ENCODE data around the gene HS6ST1.
"Not testable (repeated sequence)": the region's sequence is repeated elsewhere in the genome, so short reads cannot be mapped to it uniquely, and the experiment has no call there.

HS6ST1 gene

DNA sequence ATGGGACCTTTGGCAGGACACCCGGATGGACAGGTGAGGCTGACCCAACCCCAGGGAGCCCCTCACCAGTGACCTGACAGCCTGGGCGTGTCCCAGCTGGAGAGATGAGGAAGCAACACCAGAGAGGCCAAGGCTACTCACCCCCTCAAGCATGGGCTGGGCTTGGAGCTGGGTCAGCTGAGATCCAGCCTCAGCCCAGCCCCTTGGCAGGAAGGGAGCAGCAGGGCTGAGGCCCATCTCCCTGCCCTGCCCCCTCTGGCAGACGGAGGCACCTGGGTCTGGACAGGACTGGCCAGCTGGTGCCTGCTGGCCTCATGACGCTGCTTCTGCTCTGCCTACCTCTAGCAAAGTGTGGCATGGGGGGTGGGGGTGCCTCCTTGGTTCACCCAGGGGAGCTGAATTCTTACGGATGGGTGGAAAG lies 37.8 kb downstream of the HS6ST1 start:
- DNase-seq (ENCODE audit: low read depth) = no peak

DNA sequence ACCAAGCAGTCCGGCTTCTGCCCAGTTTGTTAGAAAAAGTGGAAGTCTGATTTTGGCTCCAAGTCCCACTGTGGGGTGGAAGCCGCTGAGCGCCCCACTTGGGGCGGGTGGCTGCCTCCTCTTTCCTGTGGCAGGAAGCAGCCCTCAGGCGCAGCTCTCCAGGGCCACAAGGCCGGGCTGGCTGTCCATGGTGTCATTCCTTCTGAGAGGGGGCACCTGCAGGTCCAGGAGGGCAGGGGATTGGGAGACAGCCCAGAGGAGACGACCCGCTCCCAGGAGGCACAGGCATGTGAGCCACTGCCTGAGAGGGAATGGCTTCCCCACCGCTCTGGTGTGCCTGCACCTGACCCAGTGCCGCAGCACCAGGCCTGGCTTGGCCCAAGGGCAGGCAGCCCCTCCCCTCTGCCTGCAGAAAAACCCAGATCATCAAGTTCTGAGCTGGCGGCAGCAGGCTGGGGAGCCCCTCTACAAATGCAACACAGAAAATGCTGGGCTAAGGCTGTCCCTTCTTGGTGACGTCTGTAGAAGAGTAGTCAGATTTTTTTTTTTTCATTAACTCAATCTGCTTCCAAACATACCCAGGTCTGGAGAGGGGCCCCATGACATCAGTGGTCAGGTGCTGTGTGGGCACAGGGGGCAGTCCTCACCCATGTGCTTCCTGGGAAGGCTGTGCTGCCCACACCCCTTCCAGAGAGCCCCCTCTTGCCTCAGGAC lies 38.4 kb downstream of the HS6ST1 start:
- DNase-seq (ENCODE audit: low read depth) = no peak

- no peak for DNase-seq (ENCODE audit: low read depth)
Measured at GRCh38 chr2:128279786-128280157, 38.9 kb downstream of the HS6ST1 start.

DNA sequence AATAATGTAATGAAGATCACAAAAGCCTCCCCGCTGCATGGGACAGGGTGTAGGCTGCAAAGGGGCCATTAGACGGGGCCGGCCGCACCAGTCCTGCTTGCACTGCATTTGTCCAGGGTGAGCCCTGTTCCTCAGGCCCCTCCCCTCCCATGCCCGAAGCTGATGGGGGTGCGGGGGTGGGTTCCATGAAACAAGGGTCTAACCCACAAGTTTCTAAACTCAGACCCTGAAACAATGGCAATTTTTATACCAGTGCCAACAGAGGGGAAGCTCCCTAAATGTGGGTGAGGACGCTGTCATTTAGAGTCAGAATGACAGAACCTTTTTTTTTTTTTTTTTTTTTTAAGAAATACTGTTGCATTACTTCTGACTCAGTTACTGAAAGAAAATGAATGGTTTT lies 39.7 kb downstream of the HS6ST1 start:
- no peak for DNase-seq (ENCODE audit: low read depth)

DNA sequence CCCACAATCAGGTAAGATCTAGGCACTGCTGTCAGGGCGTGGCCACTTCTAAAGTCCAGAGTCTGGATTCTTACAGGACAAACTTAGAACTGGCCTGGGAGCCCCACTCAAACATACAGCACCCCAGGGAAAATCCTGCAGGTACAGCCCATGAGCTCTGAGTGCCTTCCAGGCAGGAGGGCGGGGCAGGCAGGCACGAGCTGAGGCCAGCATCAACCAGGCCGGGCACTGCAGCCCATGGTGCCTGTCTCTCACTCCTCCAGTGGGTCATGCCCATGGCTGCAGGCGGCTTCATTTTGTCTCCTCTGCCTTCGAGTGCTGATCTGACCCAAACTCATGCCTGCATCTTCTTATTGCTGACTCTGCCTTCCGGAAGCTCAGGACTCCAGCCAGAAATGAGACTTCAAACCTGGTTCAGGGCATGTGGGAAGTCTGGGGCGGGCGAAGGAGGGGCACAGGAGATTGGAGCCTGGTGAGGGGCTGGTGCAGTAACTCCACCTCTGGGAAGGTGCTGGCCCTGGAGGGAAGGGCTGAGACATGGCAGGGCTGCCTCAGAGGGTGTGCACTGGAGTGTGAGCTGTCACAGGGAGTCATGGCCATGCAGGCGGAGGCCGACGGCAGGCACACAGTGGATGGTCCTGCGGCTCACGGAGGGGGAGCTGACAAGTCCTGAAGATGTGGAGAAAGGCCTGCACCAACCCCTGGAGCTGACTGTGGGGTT lies 40.5 kb downstream of the HS6ST1 start:
- no peak for DNase-seq (ENCODE audit: low read depth)

- DNase-seq (ENCODE audit: low read depth) = no peak
Measured at GRCh38 chr2:128276878-128277675, 41.6 kb downstream of the HS6ST1 start.

GRCh38 chr2:128275498-128276045 lies 43.1 kb downstream of the HS6ST1 start:
- no peak for DNase-seq (ENCODE audit: low read depth)

GRCh38 chr2:128274218-128274617 lies 44.5 kb downstream of the HS6ST1 start:
- no peak for DNase-seq (ENCODE audit: low read depth)

GRCh38 chr2:128273469-128274081 lies 45.1 kb downstream of the HS6ST1 start:
- DNase-seq (ENCODE audit: low read depth) = peak; percentile 9

DNA sequence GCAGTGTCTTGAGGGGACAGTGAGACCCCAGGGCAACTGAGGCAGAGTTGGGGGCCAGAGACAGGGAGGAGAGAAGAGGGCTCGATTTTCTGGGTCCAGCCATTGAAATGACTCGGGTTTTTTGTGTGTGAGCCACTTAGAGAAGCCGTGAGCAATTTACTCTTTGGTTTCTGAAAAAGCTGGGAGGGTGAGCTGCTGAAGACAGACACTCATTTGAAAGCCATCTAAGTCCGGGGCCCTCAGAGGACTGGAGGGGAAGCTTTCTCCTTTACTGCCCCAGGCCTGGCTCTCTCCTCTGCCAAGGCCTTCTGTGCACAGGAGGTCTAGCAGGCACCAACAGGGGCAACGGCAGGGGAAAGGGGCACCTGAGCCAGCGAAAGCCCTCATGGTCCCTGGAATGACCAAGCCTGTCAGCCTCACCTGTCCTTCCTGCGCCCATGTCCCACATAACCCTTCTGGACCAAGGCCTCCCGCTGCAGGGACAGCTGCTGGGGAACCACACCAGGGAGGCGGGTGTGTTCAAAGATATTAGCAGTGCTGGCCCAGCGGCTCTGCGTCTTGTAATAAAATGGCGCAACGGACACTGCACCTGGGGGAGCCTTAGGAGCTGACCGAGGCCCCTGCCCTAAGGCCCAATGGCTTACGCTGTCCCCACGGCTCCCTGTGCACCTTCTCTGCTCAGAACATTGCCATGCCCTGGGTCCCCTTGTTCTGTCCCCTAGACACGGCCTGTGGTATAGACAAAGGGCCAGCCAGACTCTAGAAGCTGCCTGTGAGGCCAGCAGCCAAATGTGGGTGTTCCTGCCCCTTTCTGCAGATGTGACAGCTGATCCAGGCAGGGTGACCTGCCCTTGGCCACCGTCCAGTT lies 45.8 kb downstream of the HS6ST1 start:
- DNase-seq (ENCODE audit: low read depth) = no peak

DNA sequence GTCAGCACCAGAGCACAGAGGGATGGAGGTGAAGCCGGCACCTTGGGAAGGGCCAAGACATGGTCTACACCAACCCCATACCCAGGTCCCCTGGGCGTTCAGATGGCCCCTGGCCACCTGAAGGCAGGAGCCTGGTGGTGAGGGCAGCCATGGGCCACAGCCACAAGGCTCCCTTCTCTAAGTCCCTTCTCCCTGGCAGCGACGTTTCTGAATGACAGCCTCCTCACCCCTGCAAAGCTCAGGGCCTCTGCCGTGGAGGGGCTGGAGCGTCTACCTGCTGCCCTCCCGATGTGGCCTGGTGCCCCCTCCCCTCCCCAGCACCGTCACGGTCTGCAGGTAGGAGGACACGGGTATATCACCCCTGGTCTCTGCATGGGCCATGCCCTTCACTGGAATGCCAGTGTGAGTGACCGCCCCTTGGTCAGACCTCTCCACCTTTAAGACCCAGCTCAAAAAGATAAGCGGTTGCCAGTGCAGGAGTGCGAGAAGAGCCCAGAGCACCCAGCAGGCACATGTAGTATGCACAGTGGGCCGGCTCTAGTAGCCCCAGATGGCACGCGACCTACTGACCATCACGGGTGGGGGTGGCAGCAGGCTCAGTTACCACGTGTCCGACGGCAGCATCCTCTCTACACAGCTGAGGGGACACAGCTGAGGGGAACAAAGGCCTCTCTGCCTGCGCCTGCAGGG lies 46.6 kb downstream of the HS6ST1 start:
- DNase-seq (ENCODE audit: low read depth) = no peak

GRCh38 chr2:128271597-128271910 lies 47.1 kb downstream of the HS6ST1 start:
- DNase-seq (ENCODE audit: low read depth) = no peak

GRCh38 chr2:128270672-128271596 lies 47.7 kb downstream of the HS6ST1 start:
- DNase-seq (ENCODE audit: low read depth) = no peak

- no peak for DNase-seq (ENCODE audit: low read depth)
Measured at GRCh38 chr2:128269990-128270671, 48.5 kb downstream of the HS6ST1 start.

DNA sequence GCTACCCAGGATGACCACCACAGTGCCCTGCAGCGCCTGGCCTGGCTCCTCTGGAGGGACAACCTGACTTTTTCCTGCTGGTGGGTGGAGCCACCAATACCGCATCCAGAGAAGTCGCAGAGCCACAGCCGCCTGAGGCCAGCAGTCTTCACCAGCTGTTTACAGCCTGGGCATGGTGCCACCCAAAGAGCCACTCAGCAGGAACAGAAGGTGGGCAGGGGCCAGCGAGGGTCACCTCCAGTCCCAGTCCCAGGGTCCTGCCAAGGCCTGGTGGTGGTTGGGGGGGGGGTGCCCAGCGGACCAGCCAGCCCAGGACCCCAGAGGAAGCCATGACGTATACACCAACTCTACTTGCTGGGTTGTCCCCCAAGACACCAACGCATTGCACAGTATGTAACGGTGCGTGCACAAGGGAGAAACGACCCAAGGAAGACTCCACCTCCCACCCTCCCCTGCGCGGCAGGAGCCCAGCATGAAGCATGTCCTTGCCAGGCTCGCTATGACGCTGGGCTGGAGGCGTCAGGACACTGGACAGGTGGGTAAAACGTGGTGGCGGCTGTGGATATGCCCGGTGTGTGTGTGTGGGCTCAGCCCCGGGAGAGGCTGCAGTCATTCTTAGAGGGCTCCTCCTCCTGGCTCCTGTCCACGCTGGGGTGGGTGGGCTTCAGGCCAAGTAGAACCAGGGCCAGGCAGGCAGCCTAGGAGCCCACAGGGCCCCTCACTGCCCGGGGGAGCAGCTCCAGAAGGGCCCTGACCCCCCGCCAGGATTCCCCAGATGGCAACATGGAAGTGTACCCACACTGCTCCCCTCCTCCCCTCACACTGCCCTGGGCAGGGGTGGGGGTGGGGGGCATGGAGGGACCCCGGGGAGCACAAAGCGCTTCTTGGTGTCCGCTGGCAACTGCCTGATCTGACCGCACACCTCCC lies 49.3 kb downstream of the HS6ST1 start:
- DNase-seq (ENCODE audit: low read depth) = no peak

GRCh38 chr2:128268611-128269010 lies 50.1 kb downstream of the HS6ST1 start:
- DNase-seq (ENCODE audit: low read depth) = not testable (repeated sequence)

GRCh38 chr2:128268145-128268544 lies 50.5 kb downstream of the HS6ST1 start:
- not testable (repeated sequence) for DNase-seq (ENCODE audit: low read depth)

DNA sequence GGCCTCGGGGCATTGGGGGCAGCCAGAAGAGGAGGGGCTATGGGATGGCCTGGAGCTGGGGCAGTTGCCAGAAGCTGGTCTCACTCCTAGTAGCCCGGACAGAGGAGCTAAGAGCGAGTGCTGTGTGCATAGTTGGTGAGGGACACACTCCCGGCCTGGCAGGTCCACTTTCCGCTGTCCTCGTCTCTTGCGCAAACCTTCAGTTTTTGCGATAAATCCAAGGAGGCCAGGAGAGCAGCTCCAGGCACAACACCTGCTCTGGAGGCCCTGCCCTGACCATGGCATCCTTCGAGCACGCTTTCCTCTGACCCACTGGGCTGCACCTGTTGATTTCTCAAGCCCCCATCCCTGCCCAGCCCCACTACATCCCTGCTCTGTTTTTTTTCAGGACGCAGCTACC lies 51.0 kb downstream of the HS6ST1 start:
- not testable (repeated sequence) for DNase-seq (ENCODE audit: low read depth)

Measured in stimulated activated CD8-positive, alpha-beta memory T cell treated with anti-CD3 and anti-CD28 coated beads, Interleukin-4, amount 100 ng/mL, for 24 hours (primary cell).